ENCODE data around the gene NTRK2. TPM values are rescaled to one million over a fixed set of nuclear protein-coding genes. Genes with fewer than 3 reads are reported as not detected.

Gene NTRK2
- polyA plus RNA-seq, 4 donors, result 93.2 to 154 (median 119) TPM

DNA sequence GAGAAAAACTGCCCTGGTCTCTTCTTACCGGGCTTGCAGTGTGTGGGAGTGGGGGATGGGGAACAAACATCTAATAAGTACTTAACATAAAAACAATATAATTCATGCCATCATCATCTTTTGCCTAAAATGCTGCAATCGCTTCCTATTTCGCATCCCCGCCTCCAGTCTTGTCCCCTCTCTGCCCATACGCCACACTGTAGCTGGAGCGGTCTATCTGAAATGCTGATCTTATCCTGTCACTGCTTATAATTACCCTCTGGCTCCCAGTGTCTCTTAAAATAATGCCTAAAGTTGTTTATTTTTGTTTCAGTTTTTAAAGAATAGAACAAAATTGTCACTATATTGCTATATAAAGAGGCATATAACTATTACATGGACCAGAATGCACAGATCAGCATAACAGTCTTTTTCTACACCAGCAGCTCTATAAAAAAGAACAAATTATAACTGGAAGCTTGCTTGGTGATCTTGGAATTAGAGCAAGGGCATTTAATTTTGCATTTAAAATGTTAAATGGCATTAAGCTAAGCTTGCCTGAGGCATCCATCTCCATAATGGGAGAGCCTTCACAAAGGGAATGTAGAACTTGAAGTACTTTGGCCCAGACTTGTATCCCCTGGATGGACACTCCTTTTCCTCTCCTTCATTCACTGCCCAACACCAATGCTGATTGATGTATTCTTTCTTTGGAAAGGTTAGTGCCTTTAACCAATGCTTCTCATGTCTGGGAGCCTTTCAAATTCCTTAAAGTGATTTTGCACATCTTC is 12.2 kb downstream of the NTRK2 start:
- no peak for DNase-seq (ENCODE audit: low read depth in 4 of 4, low spot score in 3 of 4)

DNA sequence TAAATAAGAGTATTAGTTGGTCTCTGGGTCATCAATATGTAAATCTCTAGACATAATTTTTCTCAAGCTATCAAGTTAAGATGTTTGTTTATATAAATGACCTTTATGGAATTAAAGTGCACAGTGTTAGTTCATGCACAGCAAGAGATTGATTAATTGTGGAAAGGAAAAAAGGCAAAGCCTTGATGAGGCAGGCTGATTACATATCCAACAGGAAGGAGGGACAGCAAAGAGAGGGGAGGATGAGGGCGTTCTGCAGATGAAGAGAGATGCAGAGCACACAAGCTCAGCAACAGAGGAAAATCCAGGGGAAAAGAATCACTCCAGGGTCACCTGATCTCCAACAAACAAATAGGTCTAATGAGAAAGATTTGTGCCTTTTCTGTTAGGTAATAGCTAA is 16.5 kb downstream of the NTRK2 start:
- DNase-seq (ENCODE audit: low read depth in 4 of 4, low spot score in 3 of 4), result no peak

DNA sequence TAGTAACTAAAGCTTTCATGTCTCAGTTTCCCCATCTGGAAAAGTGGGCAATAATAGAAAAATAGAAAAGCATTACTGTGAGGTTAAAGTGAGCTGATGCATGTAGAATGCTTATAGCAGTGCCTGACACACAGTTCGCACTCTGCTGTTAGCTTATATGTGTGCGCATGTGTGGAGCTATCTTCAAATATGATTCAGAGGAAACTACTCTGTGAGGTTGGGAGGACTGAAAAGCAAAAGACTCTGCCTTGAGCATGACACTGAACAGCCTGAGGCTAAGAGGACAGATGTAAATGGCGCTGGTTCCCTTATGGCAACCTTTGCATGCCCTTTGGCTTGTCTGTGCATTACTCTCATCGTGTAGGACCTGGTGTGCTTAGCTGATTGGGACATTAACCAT is 19.4 kb downstream of the NTRK2 start:
- DNase-seq (ENCODE audit: low read depth in 4 of 4, low spot score in 3 of 4), result no peak

DNA sequence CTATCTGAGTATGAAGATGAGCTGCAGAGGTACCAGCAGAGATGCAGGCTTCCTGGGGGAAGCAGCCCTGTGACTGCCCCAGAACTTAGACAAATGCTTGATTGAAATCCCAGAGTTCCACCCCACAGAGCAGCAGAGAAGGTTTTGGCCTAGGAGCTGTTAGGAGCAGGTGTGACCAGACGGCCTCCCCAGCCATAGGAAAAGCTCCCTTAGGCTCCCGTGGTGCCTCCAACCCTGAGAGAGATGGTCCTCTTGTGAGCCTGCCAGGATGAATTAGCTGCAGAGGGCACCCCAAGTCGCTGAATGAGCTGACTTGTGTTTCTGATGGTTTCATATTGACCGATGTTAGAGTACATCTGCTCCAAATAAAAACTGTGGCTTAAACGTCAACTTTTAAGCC is 22.1 kb downstream of the NTRK2 start:
- no peak for DNase-seq (ENCODE audit: low read depth in 4 of 4, low spot score in 3 of 4)

DNA sequence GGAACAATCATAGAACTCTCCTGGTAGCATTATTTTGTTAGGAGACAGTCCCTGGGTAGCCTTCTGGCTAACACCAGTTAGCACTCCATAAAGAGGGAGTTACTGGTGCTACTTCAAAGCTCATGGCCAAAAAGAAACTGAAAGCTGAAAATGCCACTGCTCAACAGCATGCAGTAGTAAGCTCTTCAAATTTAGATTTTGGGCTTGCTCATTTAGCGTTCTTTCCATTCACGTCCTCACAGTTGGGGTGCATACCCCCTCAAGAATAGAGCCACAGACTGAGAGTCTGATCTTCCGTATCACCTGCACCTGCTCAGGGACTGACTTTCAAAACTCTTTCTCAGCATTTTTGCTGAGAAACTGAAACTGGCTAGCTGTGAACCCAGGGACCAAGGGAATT is 24.7 kb downstream of the NTRK2 start:
- DNase-seq (ENCODE audit: low read depth in 4 of 4, low spot score in 3 of 4), result no peak

DNA sequence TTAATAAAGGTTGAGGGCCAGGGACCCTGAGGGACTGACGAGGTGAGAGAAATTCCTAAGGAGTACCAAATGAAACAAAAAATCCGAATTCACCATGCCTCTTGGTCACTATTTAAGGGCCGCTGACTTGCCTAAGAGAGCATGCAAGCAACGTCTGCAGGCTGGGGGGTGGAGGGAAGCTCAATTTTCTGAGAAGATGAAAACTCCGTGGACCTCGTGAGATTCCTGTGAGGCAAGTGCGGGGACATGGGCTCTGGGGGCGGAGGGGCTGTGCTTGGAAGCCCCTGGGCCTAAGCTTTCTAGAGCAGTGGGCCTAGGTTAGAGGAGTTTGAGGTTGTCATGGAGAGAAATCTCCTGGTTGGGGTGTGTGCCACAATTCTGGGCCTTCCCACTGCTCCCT is 27.5 kb downstream of the NTRK2 start:
- DNase-seq (ENCODE audit: low read depth in 4 of 4, low spot score in 3 of 4), result no peak

DNA sequence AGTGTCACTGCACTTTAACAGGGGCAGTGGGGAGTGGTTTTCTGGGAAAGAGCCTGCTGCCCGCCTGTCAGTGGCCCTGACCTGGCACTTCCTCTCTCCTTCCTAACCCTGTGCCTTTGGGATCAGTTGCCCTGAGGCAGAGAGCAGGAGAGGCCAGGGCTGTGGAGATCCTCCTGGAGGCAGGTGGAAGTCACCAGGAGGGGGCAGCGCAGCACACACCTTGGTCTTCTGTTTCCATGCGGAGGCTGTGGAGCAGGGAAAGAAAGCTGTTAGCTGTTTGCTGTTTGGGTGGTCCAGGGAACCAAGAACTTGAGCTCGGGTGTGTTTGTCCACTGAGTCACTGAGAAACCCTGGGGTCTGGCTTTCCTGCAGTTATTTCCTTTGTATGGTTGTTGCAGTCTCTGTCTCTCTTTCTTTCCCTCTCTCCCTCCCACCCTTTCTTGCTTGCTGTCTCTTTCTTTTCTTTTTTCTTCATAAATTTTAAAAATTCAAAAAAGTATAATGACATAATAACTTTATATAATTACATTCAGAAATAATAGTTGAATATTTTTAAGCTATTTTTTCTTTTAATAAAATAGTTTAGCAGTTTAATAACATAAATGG is 28.1 kb downstream of the NTRK2 start:
- DNase-seq (ENCODE audit: low read depth in 4 of 4, low spot score in 3 of 4), result peak in 1 of 4 donors; percentile 56

DNA sequence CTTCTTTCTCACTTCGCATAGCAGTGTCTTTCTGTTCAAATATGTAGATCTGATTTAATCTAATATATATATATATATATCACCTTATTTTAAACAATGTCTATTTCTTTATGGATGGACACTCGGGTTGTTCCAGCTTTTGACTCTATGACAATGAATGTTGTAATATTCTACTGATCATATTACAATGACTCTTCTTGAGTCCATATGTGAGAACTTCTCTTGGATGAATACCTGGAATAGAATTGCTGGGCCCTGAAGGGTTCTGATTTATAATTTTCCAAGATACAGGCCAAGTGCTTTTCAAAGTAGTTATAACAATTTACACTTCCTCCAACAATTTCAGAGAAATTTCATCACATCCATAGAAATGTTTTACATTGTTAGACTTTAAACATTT is 28.8 kb downstream of the NTRK2 start:
- DNase-seq (ENCODE audit: low read depth in 4 of 4, low spot score in 3 of 4), result no peak

DNA sequence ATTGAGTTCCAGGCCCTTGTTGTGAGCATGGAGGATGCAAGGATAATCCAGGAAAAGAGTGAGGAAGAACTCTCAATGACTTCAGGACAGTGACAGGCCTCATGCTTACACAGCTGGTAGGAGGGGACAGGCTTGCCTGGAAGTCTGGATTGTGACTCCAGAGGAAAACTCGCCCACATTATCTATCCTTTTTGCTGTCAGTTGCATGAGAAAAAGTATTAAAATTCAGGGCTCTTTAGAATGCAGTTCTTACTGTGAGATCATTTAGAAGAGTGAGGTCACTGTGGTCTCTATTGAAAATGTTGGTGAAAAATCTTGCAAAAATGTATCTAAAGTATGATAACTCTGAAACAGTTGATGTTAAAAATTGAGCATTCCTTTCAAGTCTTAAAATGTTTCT is 30.5 kb downstream of the NTRK2 start:
- DNase-seq (ENCODE audit: low read depth in 4 of 4, low spot score in 3 of 4), result no peak

DNA sequence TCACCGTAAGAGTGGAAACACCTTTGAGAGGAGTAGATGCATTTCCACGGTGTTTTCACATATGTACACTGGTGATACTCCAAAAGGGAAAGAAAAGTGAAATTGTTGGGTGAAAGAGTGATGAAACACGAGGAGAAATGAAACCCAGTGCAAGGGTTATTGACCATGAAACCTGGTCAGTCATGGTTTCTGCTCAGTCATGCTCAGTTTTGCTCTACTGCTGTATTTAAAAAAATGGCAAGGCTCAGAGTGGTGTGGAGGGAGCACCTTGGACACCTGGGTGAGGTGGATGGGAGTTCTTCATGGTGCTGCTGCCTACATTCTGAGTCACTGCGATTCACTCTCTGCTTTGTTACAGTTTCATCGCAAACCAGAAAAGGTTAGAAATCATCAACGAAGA is 32.3 kb downstream of the NTRK2 start:
- no peak for DNase-seq (ENCODE audit: low read depth in 4 of 4, low spot score in 3 of 4)

DNA sequence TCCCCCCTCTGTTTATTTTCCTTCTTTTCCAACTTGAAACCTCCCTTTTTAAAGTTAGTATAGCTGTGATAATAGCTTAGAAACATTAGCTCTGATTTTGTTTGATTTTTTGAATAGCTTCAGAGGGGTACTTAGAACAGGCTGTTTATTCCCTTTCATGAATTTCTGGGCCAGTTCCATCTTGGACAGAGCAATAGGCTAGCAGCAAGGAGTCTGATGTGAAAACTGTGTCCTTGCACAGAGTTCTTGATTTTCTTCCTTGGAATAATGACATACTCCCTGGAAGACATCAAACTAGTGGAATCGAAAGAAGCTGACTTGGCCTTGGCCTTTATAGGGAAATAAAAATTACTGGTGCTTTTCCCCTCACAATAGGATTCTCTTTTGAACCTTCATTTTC is 32.9 kb downstream of the NTRK2 start:
- DNase-seq (ENCODE audit: low read depth in 4 of 4, low spot score in 3 of 4), result no peak

DNA sequence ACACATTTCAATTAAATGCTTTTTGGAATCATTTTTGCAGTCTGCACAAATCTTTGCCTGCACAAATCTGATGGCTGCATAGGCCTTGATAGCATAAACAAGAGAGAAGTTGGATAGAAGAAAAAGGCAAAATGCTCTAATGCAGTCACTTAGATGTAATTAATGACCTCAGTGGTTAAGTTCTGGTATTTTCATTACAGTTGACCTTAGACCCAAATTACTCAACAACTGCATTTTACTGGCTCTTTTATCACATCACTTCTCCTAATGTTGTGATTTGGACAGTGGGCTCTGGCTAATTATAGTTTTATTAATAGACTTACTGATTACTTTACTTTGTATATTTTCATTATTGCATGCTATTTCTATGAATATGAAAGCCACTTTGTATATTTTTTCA is 34.3 kb downstream of the NTRK2 start:
- DNase-seq (ENCODE audit: low read depth in 4 of 4, low spot score in 3 of 4), result peak in 3 of 4 donors; percentile 20 to 46 (median 35)

DNA sequence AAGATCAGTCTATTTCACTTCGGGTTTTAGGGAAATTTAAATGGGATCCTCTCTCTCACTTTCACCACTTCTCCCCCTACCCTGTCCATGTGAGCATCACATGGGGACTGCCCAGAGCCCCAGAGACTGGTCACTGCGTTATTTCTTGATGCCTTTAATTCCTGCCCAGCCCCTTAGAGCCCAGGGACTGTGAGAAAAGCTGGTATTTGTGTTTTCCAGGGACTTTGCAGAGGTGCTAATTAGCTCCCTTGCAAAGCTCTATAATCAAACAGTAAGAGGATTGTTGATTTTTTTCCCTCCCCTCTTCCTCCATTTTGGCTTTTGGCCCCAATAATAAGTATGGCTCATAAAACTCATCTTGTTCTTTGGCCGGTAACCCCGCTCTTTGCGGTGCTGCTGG is 35.6 kb downstream of the NTRK2 start:
- no peak for DNase-seq (ENCODE audit: low read depth in 4 of 4, low spot score in 3 of 4)

DNA sequence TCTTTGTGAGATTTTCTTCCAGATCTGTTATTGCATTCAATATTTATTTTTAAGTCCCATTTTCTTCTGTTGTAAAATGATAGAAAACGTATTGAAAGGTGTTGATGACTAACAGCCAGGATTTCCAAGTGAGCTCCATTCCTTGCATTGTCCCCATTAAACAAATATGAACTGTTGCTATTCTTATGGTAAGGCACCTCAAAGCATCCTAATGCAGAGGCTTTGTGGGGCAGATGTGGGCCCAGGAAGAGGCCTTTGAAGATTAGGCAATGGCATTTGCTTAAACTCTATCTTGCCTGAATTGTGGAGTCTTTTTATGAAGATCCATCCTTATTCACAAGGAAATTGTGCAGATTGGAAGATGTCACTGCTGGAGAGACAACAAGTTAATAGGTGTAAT is 38.9 kb downstream of the NTRK2 start:
- DNase-seq (ENCODE audit: low read depth in 4 of 4, low spot score in 3 of 4), result no peak

DNA sequence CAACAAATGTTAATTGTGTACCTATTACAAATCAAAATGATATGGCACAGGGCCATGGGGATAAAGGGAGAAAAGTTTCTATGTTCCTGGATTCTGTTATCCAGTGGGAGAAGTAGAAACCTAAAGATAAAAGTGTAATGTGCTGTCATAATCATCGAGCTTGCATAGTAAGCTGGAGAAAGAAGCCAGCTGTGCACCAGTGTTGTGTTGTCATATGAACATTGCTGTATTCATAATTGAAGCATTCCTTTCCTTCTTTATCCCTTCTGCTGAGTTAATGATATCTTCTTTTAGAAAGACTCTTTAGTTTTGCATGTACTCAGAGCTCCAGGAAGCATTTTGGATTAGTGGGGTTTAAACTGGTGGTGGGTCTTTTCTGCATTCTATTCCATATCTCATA is 39.5 kb downstream of the NTRK2 start:
- DNase-seq (ENCODE audit: low read depth in 4 of 4, low spot score in 3 of 4), result no peak

DNA sequence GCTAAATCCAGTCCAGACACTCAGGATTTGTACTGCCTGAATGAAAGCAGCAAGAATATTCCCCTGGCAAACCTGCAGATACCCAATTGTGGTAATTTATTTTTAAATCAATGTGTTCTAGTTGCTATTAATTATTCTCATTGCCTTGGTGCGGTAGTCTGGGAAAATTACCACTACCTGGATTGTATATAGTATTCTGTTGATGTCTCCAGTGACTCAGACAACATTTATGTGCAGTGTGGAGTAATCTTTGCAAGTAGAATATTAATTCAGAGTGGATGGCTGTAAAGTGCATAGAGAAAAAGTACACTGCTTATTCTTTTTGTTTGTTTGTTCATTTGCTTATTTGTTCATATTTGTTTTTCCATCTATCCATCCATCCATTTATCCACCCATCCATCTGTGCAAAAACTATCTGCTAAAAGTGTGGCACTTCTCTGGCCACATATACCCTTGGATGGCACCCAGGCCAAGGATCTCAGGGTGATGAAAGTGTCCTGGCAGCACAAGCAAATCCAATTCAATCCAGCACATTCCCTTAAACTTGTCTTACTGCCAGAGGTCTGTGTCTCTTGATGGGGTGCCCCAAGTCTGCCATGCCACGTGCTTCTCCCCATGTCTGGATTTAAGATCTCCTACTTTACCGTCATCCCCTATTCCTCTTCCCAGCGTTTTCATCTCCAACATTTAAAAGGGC is 41.3 kb downstream of the NTRK2 start:
- DNase-seq (ENCODE audit: low read depth in 4 of 4, low spot score in 3 of 4), result no peak

DNA sequence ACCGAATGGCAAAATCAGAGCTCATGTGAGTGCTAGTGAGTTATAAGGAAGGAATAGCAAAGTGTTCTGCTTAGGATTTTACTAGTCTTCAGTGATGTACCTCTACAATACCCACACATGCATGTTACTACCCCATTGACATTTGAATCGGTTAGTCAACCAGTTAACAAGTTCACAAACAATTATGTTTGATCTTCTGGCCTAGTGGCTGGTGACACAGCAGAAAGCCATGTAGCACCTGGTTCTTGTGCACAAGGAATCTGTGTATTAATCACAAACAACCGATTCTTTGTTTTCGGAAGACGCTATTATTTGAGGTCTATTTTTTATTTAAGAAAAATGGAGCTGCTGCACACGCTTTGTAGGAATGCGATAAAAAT is 41.9 kb downstream of the NTRK2 start:
- DNase-seq (ENCODE audit: low read depth in 4 of 4, low spot score in 3 of 4), result no peak

DNA sequence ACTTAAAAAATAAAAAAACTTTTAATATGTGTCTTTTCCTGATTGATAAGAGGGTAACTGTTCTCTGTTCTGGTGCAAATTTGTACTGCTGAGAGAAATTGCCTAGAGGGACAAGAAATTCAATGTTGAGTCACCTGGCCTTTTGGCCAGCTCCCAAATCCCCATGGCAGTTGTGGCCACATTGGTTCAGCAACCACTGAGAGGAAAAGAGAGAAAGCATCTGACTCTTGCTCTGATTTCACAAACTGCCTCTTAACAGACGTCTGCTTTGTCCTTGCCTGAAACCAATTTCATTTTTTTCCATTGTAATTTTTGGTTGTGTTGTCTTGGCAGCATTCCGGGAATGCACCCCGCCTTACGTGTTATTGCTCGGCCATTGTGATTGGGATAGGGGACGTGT is 42.4 kb downstream of the NTRK2 start:
- DNase-seq (ENCODE audit: low read depth in 4 of 4, low spot score in 3 of 4), result no peak

DNA sequence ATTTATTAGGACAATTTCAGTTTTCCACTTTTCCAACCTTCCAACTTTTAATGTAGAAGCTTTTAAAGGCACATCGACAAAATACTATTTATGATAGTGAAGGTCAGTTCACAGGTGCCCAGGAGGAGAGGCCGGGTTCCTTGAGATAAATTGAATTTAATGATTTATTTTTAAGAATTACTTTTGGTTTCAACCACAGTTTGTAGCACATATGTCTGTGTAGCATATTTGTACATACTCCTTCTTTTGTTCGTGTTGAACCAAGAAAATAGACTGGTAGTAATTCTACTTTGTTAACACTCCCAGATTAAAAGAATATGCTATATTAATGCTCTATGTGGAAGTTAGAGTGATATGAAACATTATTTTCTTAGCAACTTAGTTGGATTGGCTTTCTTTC is 46.7 kb downstream of the NTRK2 start:
- no peak for DNase-seq (ENCODE audit: low read depth in 4 of 4, low spot score in 3 of 4)

DNA sequence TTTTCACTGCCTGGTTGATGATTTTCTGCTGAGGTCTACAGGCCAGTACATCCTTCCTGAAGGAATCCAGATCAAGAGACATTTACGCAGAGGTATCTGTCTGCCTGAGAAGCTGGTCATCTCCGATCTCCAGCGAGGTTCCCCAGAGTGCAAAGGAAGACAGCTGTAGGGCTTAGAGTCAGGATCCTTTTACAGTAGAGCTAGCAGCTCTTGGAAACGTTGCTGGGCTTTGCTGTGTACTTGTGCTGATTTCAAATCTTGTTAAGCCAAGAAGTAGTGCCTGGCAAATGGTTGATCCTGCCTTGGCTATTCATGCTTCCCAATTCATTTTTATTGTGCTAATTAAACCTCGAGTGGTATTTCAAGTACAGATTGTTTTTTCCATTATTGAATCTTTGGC is 48.9 kb downstream of the NTRK2 start:
- DNase-seq (ENCODE audit: low read depth in 4 of 4, low spot score in 3 of 4), result no peak

DNA sequence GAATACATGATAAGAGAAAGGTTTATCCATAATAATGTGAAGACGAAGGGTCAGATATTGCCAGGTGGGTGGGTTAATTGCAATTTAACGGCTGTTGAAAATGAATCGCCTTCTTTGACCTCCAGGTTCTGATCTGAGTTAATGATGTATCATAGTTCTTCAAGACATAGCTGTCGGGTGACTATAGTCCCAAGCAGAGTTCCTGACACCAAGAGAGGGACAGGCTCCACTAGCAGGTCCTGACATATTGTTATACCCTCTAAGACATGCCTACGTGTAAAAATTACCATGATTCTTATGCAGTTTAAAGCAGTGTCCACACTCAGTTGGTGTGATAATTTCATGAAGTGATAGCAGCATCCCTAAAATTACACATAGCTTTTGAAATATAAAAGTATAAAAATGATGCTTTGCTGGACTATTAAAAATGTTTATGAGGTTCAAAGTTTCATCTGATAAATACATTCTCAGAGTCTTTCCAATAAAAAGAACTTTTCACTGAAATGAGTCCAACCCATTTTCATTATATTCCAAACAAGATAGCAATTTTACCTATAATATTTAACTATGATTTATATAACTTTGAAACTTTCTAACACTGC is 53.0 kb downstream of the NTRK2 start:
- DNase-seq (ENCODE audit: low read depth in 4 of 4, low spot score in 3 of 4), result no peak

DNA sequence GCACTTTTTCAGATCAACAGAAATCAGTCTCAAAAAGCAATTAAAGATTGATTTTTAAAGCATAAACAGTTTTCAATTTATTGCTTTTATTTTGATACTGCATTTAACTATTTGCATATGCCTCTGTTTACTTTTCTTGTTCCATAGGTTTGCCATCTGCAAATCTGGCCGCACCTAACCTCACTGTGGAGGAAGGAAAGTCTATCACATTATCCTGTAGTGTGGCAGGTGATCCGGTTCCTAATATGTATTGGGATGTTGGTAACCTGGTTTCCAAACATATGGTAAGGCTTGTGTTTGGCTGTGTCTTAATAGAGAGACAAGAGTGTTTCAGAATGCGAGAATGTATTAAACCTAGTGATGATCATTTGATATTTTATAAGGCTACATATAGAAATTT is 53.9 kb downstream of the NTRK2 start:
- DNase-seq (ENCODE audit: low read depth in 4 of 4, low spot score in 3 of 4), result no peak
